Astrocyte of the spinal cord (primary cell): ENCODE results near the gene PADI2.

Experiments
- DNase-seq: peaks from one replicate; pipeline ENCODE4 v3.0.0; 2011; ENCODE audit warnings: low read depth, low spot score
- H3K4me3 ChIP-seq: 2 replicates; pipeline ENCODE4 v1.5.1; 2011; ENCODE audit warnings: low read depth, mild to moderate bottlenecking, low read length, moderate library complexity
- in situ Hi-C: cut with HindIII; loops from 2 replicates; pipeline ENCODE4 v1.10.0; 2017; ENCODE audit warnings: low sequenced_read_pairs
- TF ChIP-seq, protein P1 (sequence below): IDR thresholded peaks from 2 replicates; pipeline ENCODE4 v1.5.1; 2012; ENCODE audit warnings: low read depth, mild to moderate bottlenecking, low read length, inconsistent platforms

Gene PADI2

DNA sequence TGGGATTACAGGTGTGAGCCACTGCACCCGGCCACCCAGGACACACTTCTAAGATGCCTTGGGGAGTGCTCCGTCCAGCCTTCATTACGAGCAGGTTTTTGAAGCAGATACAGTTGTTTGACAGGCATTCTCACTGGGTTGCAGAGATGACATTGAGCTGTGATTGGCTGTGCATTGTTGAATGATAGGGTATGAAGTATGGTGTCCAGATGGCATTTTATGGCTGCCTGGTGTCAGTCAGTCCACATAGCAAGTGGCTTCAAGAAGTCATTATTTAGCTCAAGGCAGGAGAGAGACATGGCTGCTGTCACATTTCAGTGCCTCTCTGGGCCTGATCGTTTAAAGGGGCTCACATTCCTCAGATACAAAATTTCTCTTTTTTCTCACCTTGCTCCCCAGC, 14.8 kb upstream of the PADI2 start:
- no peak for DNase-seq
- TF ChIP-seq, protein P1, sequence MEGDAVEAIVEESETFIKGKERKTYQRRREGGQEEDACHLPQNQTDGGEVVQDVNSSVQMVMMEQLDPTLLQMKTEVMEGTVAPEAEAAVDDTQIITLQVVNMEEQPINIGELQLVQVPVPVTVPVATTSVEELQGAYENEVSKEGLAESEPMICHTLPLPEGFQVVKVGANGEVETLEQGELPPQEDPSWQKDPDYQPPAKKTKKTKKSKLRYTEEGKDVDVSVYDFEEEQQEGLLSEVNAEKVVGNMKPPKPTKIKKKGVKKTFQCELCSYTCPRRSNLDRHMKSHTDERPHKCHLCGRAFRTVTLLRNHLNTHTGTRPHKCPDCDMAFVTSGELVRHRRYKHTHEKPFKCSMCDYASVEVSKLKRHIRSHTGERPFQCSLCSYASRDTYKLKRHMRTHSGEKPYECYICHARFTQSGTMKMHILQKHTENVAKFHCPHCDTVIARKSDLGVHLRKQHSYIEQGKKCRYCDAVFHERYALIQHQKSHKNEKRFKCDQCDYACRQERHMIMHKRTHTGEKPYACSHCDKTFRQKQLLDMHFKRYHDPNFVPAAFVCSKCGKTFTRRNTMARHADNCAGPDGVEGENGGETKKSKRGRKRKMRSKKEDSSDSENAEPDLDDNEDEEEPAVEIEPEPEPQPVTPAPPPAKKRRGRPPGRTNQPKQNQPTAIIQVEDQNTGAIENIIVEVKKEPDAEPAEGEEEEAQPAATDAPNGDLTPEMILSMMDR = no peak
- in situ Hi-C loops = no loop called here
- no peak overlapping the region for H3K4me3 ChIP-seq

DNA sequence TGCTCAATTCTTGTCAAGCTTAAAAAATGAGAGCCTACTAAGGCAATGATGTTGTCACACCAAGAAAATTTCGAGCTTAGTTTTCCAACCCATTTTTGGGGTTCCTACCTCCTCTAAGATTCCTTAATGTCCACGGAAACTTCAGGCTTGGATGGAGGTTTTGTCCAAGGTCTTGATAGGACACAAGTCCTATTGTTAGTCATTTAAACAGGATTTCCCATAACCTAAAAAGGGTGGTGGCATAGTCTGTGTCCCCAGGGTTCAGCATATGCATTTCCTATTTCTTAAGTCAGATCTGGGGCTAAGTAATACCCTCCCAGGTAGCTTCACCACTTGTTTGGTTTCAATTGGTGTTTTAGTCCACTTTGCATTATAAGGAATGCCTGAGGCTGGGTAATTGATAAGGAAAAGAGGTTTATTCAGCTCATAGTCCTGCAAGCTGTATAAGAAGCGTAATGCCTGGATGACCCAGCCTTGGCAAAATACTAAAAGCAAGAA, 10.9 kb upstream of the PADI2 start:
- TF ChIP-seq, protein P1 = no peak
- no peak for DNase-seq
- no peak overlapping the region for H3K4me3 ChIP-seq
- in situ Hi-C loops = no loop called here

DNA sequence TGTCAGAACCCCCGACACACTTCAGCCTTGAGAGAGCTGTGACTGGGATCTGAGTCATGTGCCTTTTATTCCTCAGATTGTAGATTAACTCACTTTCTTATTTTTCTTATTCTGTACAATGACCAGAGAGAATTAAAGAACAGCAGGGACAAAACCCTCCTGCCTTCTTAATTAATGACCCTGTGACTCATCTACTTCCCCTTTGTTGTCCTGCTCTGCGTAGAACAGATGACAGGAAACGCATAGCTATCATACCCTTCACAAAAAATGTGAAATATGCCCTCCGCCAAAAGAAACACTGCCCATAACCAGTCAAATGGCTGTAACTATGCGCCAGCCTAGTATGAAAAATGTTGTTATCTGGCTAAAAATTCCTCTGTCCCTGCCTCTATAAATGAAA, 9.1 kb upstream of the PADI2 start:
- TF ChIP-seq, protein P1 = no peak
- H3K4me3 ChIP-seq = no peak overlapping the region
- peak; percentile 94 for DNase-seq
- in situ Hi-C loops = no loop called here

DNA sequence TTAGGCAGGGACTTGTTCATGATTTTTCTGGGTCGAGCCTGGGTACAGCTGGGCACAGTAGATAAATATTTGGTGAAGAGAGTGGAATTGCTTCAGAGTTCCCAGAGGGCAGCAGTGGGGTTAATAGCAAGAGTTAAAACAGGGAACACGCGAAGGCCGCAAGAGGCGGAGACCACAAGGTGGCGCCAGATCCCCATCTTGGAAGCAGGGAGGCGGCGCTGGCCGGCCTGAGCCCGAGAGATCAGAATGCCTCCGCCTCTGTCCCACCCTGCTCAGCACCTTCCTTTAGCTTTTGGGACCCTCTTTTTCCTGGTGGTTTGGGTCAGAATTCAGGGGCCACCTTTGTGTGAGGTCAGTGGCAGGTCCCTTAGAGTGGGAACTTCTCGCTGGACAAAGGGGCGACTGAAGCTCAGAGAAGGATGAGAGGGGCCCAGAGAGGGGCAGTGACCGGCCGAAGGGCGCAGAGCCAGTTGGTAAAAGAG, 6.5 kb upstream of the PADI2 start:
- in situ Hi-C loops = no loop called here
- TF ChIP-seq, protein P1 = peak; percentile 90
- H3K4me3 ChIP-seq = no peak overlapping the region
- DNase-seq = peak; percentile 80

DNA sequence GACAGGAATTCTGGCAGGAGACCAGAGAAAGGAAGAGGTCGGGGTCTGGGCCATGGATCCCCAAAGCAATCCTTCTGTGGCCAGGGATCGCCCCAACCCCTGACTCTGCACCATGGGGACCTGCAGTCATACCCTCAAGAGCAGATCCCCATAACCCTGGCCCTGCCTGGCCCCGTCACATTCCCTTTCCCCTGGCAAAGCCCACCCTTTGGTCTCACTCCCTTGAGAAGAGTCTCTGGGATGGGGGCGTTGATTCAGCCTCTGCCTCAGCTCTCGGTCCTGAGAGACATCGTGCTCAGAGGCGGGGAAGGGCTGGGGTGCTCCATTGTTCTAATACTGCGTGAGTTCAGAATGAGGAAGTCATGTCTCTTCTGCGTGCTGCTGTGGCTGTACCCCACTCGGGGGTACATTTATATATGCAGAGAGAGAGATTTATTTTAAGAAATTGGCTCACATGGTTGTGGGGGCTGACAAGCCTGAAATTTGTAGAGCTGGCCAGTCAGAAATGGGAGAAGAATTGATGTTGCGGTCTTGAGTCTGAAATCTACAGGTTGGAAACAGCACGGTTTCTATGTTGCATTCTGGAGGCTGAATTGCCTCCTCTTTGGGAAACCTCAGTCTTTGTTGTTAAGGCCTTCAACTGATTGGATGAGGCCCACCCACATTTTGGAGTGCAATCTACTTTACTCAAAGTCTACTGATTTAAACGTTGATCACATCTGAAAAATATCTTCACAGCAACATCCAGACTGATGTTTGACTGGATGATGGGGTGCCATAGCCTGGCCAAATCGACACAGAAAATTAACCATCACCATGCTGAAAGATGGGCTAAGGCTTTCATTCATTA, 4.2 kb upstream of the PADI2 start:
- TF ChIP-seq, protein P1 = no peak

DNA sequence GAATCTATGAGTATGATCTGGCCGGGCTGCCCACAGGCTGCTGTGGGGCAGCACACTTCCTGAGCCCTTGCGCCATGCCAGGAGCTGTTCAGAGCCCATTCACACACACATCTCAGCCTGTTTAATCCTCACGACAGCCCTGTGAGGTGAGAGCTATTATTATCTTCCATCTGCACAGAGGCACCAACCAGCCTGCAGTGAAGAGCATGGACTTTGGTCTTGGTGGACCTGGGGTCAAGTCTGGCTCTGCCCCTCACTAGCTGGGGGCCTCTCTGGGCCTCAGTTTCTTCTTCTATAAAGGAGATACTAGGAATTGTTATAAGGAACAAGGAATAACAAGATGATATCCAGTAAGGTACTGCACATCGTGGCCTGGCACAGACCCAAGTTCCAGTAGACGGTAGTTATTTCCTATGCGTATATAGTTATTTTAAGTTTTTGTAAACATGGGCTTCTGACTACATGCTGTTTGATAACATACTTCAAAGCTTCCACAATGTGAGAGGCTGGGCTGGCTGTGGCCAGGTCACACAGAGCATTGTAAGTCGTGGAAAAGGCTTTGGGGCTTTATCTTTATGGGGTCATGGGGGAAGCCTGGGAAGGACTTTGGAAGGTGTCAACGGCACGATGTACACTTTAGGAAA, 3.4 kb upstream of the PADI2 start:
- TF ChIP-seq, protein P1 = no peak
- DNase-seq = peak; percentile 22
- in situ Hi-C loops = no loop called here

More for the DNA sequence above, 4.2 kb upstream of the PADI2 start:
- no peak overlapping the region for H3K4me3 ChIP-seq
- no peak for DNase-seq
- in situ Hi-C loops = no loop called here

More for the DNA sequence above, 3.4 kb upstream of the PADI2 start:
- H3K4me3 ChIP-seq = no peak overlapping the region
